Measurements from ENCODE around the gene TRAF2. TPM values are rescaled to one million over a fixed set of nuclear protein-coding genes. Genes with fewer than 3 reads are reported as not detected.

The TRAF2 gene
- total and polyA plus RNA-seq, 2 donors from 2014 or later = 11.4 to 16.9 TPM

DNA sequence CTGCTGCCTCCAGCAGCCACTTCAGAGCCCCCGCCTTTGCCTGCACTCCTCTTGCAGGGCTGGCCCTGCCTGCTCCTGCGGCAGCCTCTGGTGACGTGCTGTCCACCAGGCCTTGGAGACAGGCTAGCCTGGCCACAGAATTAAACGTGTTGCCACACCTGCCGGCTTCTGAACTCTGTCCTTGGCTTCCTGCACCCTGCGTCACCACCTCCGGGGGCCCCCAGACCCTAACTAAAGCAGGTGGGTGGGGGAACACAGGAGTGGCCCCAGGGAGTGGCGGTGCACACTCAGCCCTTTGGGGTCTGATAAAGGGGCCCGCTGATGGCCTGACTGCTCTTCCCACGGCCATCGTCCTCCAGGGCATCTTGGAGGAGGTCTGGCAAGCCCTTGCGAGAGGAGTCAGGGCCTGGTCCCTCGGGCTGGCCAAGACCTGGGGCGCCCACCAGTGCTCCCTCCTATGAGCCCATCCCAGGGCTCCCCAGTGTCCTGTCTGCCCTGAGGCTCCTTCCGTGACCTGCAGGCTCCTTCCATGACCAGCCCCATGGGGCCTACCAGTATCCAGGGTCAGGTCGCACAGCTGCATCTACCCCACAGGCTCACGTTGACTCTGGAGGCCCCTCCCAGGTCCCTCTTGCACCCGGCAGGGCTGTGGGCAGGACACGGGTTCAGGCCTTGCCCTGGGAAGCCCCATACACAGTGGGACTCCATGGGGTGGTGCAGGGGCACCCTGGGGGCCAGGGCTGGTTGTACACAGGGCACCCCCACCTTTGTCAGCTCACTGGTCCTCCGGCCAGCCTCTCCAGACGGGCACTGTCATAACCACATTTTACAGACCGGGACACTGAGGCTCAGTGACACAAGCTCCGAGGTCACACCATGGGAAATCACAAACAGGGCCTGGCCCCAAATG lies 35.2 kb upstream of the TRAF2 start:
- no peak overlapping the region for H3K27ac ChIP-seq (ENCODE audit: low read depth in 2 of 2, low read length in 2 of 2)
- H3K4me3 ChIP-seq (ENCODE audit: low read length in 3 of 3) = no peak overlapping the region
- DNase-seq = peak in 2 of 5 donors; percentile 45 to 80
- TF ChIP-seq, protein P1, sequence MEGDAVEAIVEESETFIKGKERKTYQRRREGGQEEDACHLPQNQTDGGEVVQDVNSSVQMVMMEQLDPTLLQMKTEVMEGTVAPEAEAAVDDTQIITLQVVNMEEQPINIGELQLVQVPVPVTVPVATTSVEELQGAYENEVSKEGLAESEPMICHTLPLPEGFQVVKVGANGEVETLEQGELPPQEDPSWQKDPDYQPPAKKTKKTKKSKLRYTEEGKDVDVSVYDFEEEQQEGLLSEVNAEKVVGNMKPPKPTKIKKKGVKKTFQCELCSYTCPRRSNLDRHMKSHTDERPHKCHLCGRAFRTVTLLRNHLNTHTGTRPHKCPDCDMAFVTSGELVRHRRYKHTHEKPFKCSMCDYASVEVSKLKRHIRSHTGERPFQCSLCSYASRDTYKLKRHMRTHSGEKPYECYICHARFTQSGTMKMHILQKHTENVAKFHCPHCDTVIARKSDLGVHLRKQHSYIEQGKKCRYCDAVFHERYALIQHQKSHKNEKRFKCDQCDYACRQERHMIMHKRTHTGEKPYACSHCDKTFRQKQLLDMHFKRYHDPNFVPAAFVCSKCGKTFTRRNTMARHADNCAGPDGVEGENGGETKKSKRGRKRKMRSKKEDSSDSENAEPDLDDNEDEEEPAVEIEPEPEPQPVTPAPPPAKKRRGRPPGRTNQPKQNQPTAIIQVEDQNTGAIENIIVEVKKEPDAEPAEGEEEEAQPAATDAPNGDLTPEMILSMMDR (IDR thresholded peaks at IDR 0.05; ENCODE audit: borderline replicate concordance, extremely low read depth, insufficient read depth) = no peak
- peaks cover 3% of the 10 kb centered on the region for H3K27me3 ChIP-seq (ENCODE audit: control insufficient read depth, insufficient read depth, low read length)
- intact Hi-C loops (cut with DNase I) = no loop called here
- no peaks in the 10 kb centered on the region for H3K36me3 ChIP-seq (ENCODE audit: control insufficient read depth in 2 of 3, insufficient read depth in 3 of 3, low read length in 3 of 3)
- H3K9ac ChIP-seq (ENCODE audit: low read length in 3 of 3) = no peak overlapping the region
- no peaks in the 10 kb centered on the region for H3K9me3 ChIP-seq (ENCODE audit: control insufficient read depth in 2 of 3, insufficient read depth in 1 of 3, low read length in 3 of 3)
- FAIRE-seq = no peak
- peaks cover 0 to 31% (median 0%) of the 10 kb centered on the region in 3 donors for H3K4me1 ChIP-seq (ENCODE audit: control insufficient read depth in 2 of 3, insufficient read depth in 2 of 3, low read depth in 1 of 3, low read length in 3 of 3)

DNA sequence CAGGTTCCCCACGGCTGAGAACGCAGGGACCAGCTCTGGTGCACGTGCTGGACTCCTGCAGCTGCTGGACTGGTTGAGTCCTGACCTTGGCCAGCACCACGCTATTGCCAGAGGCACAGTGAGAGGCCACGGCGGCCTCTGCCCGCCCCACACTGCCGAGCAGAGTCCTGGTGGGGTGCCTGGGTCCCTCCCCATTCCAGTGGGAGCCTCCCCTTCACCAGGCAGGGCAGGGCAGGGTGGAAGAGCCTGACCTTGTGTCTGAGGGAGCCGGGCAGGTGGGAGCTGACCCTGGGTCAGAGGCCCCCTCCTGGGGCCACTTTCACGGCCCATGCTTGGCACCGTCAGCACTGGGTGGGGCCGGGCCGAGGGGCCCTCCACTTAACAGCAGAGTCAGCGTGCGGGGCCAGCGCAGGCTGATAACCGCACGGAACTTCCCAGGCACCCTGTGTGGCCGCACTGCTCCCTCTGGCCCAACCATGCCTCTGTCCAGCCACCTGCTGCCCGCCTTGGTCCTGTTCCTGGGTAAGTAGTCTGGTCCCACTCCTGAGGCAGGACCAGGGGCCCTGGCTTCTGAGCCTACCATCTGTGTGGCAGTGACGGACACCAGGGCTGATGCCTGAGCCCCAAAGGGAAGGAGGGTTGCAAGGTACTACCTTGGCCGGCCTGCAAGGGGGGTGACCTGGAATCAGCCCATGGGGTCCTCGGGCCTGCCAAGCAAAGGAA lies 34.2 kb upstream of the TRAF2 start, which contains the start of gene MAMDC4:
Gene MAMDC4, plus strand, starts transcription at position 406 of the 723 bp plus-strand sequence. Its CDS starts 71 bp downstream, at position 477.
- Histone ChIP-seq H3K4me1 (ENCODE audit: control insufficient read depth in 2 of 3, insufficient read depth in 2 of 3, low read depth in 1 of 3, low read length in 3 of 3) (peaks cover 0 to 30% (median 3%) of the 10 kb centered on the region in 3 donors), H3K9ac (ENCODE audit: low read length in 3 of 3) (no peak within 1 kb of the TSS), H3K27me3 (ENCODE audit: control insufficient read depth, insufficient read depth, low read length) (no peaks in the 10 kb centered on the region), H3K27ac (ENCODE audit: low read depth in 2 of 2, low read length in 2 of 2) (no peak within 1 kb of the TSS), H3K9me3 (ENCODE audit: control insufficient read depth in 2 of 3, insufficient read depth in 1 of 3, low read length in 3 of 3) (no peaks in the 10 kb centered on the region), H3K4me3 (ENCODE audit: low read length in 3 of 3) (no peak within 1 kb of the TSS), H3K36me3 (ENCODE audit: control insufficient read depth in 2 of 3, insufficient read depth in 3 of 3, low read length in 3 of 3) (no peaks in the 10 kb centered on the region)
- intact Hi-C loops (cut with DNase I) = no loop called here
- TF ChIP-seq, protein P1 (IDR thresholded peaks at IDR 0.05; ENCODE audit: borderline replicate concordance, extremely low read depth, insufficient read depth) = no peak
- peak in 3 of 5 donors; percentile 8 to 75 (median 48) for DNase-seq
- FAIRE-seq = no peak

DNA sequence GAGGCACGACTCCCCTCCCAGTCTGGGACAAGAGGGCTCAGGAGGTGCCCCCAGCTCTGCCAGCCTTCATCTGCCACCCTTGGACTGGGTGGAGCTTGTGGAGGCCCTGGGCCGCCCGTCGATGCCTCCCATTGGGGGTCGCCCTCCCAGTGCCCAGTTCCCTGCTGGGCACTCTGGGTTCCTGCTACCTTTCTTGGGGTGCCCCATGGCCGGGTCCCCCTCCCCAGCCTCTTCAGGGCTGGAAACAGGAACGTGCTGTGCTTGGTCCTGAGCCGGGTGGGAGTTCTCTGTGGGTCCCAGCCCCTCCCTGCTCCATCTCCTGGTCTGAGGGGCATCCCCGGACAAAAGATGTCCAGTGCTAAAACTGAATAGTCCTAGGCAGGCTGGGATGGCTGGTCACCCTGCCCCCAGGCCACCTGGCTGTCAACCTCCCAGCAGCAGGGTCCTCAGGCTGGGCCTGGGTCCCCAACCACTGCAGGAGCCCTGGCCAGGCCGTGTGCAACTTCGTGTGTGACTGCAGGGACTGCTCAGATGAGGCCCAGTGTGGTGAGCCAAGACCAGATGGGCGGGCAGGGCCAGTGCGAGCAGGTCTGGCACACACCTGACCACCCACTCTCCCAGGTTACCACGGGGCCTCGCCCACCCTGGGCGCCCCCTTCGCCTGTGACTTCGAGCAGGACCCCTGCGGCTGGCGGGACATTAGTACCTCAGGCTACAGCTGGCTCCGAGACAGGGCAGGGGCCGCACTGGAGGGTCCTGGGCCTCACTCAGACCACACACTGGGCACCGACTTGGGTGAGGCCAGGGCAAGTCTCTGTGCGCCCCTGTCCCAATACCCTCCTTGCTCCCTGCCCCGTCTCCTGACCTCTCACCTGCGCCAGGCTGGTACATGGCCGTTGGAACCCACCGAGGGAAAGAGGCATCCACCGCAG lies 33.4 kb upstream of the TRAF2 start:
- Histone ChIP-seq H3K4me1 (ENCODE audit: control insufficient read depth in 2 of 3, insufficient read depth in 2 of 3, low read depth in 1 of 3, low read length in 3 of 3) (peaks cover 0 to 27% (median 3%) of the 10 kb centered on the region in 3 donors), H3K36me3 (ENCODE audit: control insufficient read depth in 2 of 3, insufficient read depth in 3 of 3, low read length in 3 of 3) (no peaks in the 10 kb centered on the region), H3K27ac (ENCODE audit: low read depth in 2 of 2, low read length in 2 of 2) (no peak overlapping the region), H3K4me3 (ENCODE audit: low read length in 3 of 3) (no peak overlapping the region), H3K27me3 (ENCODE audit: control insufficient read depth, insufficient read depth, low read length) (no peaks in the 10 kb centered on the region), H3K9ac (ENCODE audit: low read length in 3 of 3) (no peak overlapping the region), H3K9me3 (ENCODE audit: control insufficient read depth in 2 of 3, insufficient read depth in 1 of 3, low read length in 3 of 3) (no peaks in the 10 kb centered on the region)
- FAIRE-seq (no peak), DNase-seq (peak in 3 of 5 donors; percentile 7 to 79 (median 56))
- intact Hi-C loops (cut with DNase I) = no loop called here
- TF ChIP-seq, protein P1 (IDR thresholded peaks at IDR 0.05; ENCODE audit: borderline replicate concordance, extremely low read depth, insufficient read depth) = no peak

Measured in kidney (tissue), 14 donors.